NB4 (cell line): ENCODE measurements around the gene EEF1AKMT2.
"Not testable (repeated sequence)": the region's sequence is repeated elsewhere in the genome, so short reads cannot be mapped to it uniquely, and the experiment has no call there.

Experiments used
- CTCF ChIP-seq: IDR thresholded peaks from one replicate; pipeline ENCODE4 v1.5.1; 2012; ENCODE audit warnings: low read depth, low read length
- POLR2A ChIP-seq: IDR thresholded peaks from 2 replicates; pipeline ENCODE4 v1.6.1; 2011; ENCODE audit warnings: mild to moderate bottlenecking; ENCODE audit not compliant: insufficient read length; ENCODE audit errors: extremely low read depth

GRCh38 chr10:124746447-124746846, 45.2 kb downstream of the EEF1AKMT2 start:
- not testable (repeated sequence) for TF ChIP-seq CTCF, POLR2A
